HG02678 (cell line): ENCODE measurements around the gene FUZ.

ENCODE experiments used
- ATAC-seq: cut with Tn5 transposase; IDR thresholded peaks from one replicate; pipeline ENCODE4 v1.9.1; 2021; ENCODE audit warnings: mild to moderate bottlenecking, moderate library complexity; ENCODE audit not compliant: unreplicated experiment

FUZ gene

GRCh38 chr19:49786376-49786820 is 26.7 kb downstream of the FUZ start:
- ATAC-seq = no peak

GRCh38 chr19:49782515-49782914 is 30.6 kb downstream of the FUZ start:
- ATAC-seq = no peak

- ATAC-seq = no peak
Observed at GRCh38 chr19:49781394-49781793, 31.7 kb downstream of the FUZ start.

DNA sequence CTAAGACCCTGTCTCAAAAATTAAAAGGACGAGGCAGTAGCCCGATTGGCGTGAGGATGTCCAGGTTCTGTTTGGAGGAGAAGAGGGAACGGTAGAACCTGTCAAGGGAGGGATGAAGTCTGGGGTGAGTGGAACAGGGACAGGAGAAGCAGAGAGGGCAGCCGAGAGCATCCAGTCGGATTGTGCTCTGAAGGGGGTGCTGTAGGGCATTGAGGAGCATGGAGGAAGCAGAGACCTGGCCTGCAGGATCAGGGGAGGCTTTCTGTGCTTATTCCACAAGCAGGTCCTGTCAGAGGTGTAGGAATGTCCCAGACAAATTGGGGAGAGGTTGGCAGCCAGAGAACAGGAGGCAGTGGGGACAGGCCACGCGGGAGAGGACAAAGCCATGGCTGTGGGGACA is 32.2 kb downstream of the FUZ start:
- ATAC-seq = no peak

GRCh38 chr19:49779731-49780555 is 33.1 kb downstream of the FUZ start:
- ATAC-seq = no peak

DNA sequence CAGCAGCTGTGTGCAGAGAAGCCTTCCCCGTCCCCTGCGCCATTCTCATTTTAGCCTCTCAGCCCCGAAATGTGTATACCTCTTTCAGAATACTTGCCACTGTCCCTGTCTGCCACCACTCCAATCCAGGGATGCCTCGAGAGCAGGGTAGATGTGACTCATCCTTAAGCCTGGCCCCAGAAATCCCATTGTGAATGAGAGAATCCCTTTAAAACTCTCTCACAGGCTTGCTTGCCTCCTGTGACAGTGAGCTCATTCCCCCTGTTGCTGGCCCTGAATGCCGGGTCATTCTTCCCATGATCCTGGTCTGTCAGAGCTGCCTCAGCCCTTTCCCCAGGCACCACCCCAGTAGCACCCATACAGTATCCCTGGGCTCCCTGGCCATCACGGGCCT is 36.7 kb downstream of the FUZ start:
- no peak for ATAC-seq

- ATAC-seq = no peak
Observed at GRCh38 chr19:49775742-49776370, 37.2 kb downstream of the FUZ start.

- ATAC-seq = no peak
Observed at GRCh38 chr19:49774969-49775368, 38.1 kb downstream of the FUZ start.

GRCh38 chr19:49773663-49774350 is 39.3 kb downstream of the FUZ start:
- no peak for ATAC-seq

- ATAC-seq = no peak
Observed at GRCh38 chr19:49772850-49773432, 40.2 kb downstream of the FUZ start.

GRCh38 chr19:49771674-49772139 is 41.4 kb downstream of the FUZ start:
- ATAC-seq = no peak

GRCh38 chr19:49770529-49770928 is 42.6 kb downstream of the FUZ start:
- ATAC-seq = no peak

DNA sequence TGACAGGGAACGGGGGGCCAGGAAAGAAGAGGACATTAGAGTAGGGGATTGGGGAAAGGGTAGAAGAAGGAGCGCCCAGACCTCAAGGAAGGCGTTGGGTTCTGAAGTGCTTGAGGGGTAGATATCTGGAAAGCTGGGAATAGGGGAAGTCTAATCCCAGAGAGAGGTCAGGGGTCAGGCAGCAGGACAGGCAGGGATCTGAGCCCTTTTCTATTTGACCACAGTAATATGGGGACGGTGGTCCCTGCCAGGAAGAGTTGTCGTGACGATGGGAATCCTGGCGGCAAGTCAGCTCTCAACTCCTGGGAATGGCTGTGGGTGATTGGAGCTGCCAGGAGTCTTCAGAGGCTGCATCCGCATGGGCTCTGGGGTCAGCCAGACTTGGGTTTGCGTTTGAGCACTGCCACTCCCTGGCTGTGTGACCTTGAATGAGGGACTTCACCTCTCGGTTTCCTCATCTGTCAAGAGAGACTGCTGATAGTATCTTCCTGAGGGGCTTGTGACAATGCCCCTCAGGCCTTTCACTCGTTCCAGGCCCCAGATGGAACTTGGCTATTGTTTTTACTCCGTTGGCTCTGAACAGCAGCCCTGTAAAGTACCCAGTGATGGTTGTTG is 45.0 kb downstream of the FUZ start:
- ATAC-seq = no peak

DNA sequence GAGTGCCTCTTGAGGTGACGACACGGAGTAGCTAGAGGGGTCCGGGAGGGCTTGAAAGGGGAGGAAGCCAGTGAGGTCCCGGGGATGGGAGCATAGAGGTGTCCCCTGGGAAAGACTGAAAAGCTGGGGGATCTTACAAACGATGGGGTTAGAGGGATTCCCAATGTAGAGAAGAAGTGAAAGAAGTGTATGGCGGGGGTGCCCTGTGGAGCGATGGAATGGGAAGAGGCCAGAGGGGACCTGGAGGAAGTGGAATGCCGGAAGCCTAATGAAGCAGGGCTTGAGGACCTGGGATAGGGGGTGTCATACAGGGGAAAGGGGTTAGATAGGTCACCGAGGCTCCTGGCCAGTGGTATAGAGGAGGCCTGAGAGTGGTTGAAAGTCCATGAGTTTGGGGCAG is 45.7 kb downstream of the FUZ start:
- ATAC-seq = no peak

DNA sequence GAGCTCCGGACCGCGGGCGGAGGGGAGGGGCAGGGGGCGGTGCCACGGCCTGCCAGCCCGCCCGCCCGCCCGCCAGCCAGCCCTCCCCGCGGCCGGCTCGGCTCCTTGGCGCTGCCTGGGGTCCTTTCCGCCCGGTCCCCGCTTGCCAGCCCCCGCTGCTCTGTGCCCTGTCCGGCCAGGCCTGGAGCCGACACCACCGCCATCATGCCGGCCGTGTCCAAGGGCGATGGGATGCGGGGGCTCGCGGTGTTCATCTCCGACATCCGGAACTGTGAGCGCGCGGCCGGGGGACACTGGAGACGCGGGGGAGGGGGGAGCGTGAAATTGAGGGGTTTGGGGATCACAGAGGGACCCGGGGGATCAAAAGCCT is 46.2 kb downstream of the FUZ start, which contains the start of gene AP2A1:
Gene AP2A1, plus strand, starts transcription at position 72 of the 370 bp plus-strand sequence. Its CDS starts 133 bp downstream, at position 205.
- ATAC-seq = peak; percentile 6

DNA sequence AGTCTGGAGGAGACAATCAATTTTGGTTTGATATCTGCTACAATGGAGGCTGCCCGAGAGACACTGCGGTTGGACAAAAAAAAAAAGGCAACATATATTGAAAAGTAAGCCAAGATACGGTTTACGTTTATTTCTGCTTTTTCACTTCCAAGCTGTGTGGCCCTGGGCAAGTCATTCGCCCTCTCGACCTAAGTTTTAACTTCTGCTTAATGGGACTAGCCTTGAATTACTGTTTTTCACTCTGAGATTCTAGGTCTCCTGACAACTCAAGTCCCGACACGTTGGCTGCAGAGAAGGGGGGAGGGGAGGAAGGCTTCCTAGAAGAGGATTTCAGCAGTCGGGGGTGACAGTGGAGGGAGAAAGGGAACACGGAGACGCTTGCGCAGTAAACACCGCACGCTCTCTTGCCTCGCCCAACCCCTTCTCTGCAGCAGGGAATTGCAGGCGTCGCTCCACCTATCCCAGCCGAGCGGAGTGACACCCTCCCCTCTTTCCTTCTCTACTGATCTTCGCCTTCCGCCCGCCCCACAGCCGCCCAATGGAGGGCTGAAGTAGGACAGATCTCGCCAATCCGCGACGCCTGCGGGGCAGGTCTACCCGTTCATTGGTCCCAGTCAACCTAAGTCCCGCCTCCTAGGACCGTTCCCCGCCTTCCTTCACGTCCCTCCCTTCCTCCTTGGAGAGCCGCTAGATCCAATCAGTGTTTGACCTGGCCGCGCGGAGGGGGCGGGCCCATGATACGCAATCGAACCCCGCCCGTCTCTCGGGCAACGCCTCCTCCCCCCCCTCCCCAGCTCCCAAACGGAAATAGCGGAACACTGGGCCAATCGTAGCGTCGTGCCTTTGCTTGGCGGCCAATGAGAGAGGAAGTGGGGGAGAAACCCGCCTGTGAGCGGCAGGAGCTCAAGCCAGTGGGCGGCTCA is 46.8 kb downstream of the FUZ start:
- ATAC-seq = peak; percentile 89

- ATAC-seq = no peak
Observed at GRCh38 chr19:49764341-49764740, 48.8 kb downstream of the FUZ start.

DNA sequence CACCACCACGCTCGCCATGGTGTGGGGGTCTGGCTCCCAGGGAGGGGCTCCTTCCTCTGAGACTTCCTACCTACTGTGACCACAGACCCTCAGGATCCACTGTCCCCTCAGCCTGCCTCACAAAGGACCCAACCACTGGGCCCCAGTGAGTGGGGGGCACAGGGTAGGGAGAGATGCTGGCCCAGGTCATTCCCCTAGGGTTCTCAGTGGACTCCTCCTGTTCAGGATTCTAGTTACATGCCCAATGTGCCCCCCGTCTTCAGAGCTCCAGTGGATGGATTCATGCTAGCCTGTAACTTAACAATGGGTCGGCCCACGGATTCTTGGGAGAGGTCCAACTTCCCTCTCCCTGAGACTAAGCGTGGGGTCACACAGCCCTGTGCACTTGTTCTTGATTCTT is 49.9 kb downstream of the FUZ start, which contains the start of gene TSKS:
Gene TSKS, minus strand, starts transcription at position 77 of the 400 bp plus-strand sequence. Its CDS starts 59 bp downstream, at position 18.
- no peak for ATAC-seq

- no peak for ATAC-seq
Observed at GRCh38 chr19:49761625-49762311, 51.3 kb downstream of the FUZ start.
